Mesendoderm (in vitro differentiated cells): ENCODE measurements around the gene ZNF280A. TPM values are rescaled to one million over a fixed set of nuclear protein-coding genes. Genes with fewer than 3 reads are reported as not detected.

Experiments used
- DNase-seq: peaks from one replicate; pipeline ENCODE4 v3.0.0; 2013
- H2AK5ac ChIP-seq: 2 replicates; pipeline ENCODE4 v1.6.1; 2013; ENCODE audit warnings: low read length, inconsistent platforms
- H2BK120ac ChIP-seq: 2 replicates; pipeline ENCODE4 v1.6.1; 2013; ENCODE audit warnings: low read depth, mild to moderate bottlenecking, low read length, moderate library complexity, mixed read lengths
- H2BK15ac ChIP-seq: replicated peaks from 2 replicates; pipeline ENCODE4 v1.6.1; 2013; ENCODE audit warnings: low read depth, mild to moderate bottlenecking, moderate library complexity
- H2BK5ac ChIP-seq: 2 replicates; pipeline ENCODE4 v1.6.1; 2013; ENCODE audit warnings: low read length, inconsistent platforms
- H3K18ac ChIP-seq: 2 replicates; pipeline ENCODE4 v1.6.1; 2013; ENCODE audit warnings: mild to moderate bottlenecking, low read length, mixed read lengths
- H3K23ac ChIP-seq: one replicate; pipeline ENCODE4 v1.6.1; 2013; ENCODE audit warnings: low read length
- H3K27ac ChIP-seq: 2 replicates; pipeline ENCODE4 v1.5.1; 2013; ENCODE audit warnings: low read depth, mild to moderate bottlenecking, inconsistent platforms, low read length, moderate library complexity
- H3K27me3 ChIP-seq: 2 replicates; pipeline ENCODE4 v1.6.1; 2013; ENCODE audit warnings: low read length, control low read depth, mild to moderate bottlenecking, inconsistent platforms; ENCODE audit not compliant: insufficient read depth, poor library complexity
- H3K36me3 ChIP-seq: 2 replicates; pipeline ENCODE4 v1.6.1; 2013; ENCODE audit warnings: low read length, inconsistent platforms; ENCODE audit not compliant: control insufficient read depth, insufficient read depth
- H3K4ac ChIP-seq: one replicate; pipeline ENCODE4 v1.6.1; 2013; ENCODE audit warnings: low read depth, mild to moderate bottlenecking, low read length, moderate library complexity
- H3K4me1 ChIP-seq: 2 replicates; pipeline ENCODE4 v1.6.1; 2013; ENCODE audit warnings: low read depth, low read length, inconsistent platforms; ENCODE audit not compliant: control insufficient read depth
- H3K4me2 ChIP-seq: 2 replicates; pipeline ENCODE4 v1.6.1; 2013; ENCODE audit warnings: low read length
- H3K4me3 ChIP-seq: 2 replicates; pipeline ENCODE4 v1.5.1; 2013; ENCODE audit warnings: mild to moderate bottlenecking, low read length
- H3K56ac ChIP-seq: one replicate; pipeline ENCODE4 v1.6.1; 2013; ENCODE audit warnings: low read length
- H3K79me1 ChIP-seq: 2 replicates; pipeline ENCODE4 v1.6.1; 2013; ENCODE audit warnings: low read length, inconsistent platforms
- H3K79me2 ChIP-seq: 2 replicates; pipeline ENCODE4 v1.6.1; 2013; ENCODE audit warnings: mild to moderate bottlenecking, low read length; ENCODE audit not compliant: control insufficient read depth, insufficient read depth
- H3K9ac ChIP-seq: 2 replicates; pipeline ENCODE4 v1.6.1; 2013; ENCODE audit warnings: low read length, inconsistent platforms
- H4K5ac ChIP-seq: one replicate; pipeline ENCODE4 v1.6.1; 2013; ENCODE audit warnings: low read length
- H4K8ac ChIP-seq: one replicate; pipeline ENCODE4 v1.6.1; 2013; ENCODE audit warnings: low read depth, mild to moderate bottlenecking, control low read depth, low read length, moderate library complexity
- WGBS: extraction: QIAGEN DNeasy Blood & Tissue Kit; methylation state at CpG from one replicate; pipeline ENCODE4 v1.1.7; 2013; ENCODE audit warnings: low lambda C conversion rate, missing lambda C conversion rate; ENCODE audit not compliant: insufficient coverage; ENCODE audit errors: extremely low coverage; 5-methylcytosine and 5-hydroxymethylcytosine counted together
- polyA plus RNA-seq, 2 experiments: library from polyadenylated mRNA; stranded (reverse); fragments of 200-250 nt; gene quantifications; one replicate each; pipeline ENCODE4 v1.2.3, GENCODE V29; 2013

ZNF280A gene
- 0.14 TPM for polyA plus RNA-seq (2013, experiment 1 of 2)
- 0.18 TPM for polyA plus RNA-seq (2013, experiment 2 of 2)

GRCh38 chr22:22520020-22520656 is at the start of gene ZNF280A:
TSS of gene ZNF280A (minus strand) at chr22:22520270. CDS start at chr22:22515630, 4,640 bp downstream.
- DNase-seq = peak; percentile 5
- no peak within 1 kb of the TSS for H2AK5ac ChIP-seq
- H4K8ac ChIP-seq = no peak within 1 kb of the TSS
- WGBS = no CpG with 5 or more reads among the region's 12 CpGs
- H3K4me1 ChIP-seq = no peaks in the 10 kb centered on the region
- H3K36me3 ChIP-seq = no peaks in the 10 kb centered on the region
- H3K79me2 ChIP-seq = no peaks in the 10 kb centered on the region
- H3K9ac ChIP-seq = no peak within 1 kb of the TSS
- H3K4me3 ChIP-seq = no peak within 1 kb of the TSS
- H3K18ac ChIP-seq = no peak within 1 kb of the TSS
- no peaks in the 10 kb centered on the region for H3K79me1 ChIP-seq
- no peak within 1 kb of the TSS for H3K56ac ChIP-seq
- H3K27me3 ChIP-seq = no peaks in the 10 kb centered on the region
- no peak within 1 kb of the TSS for H2BK15ac ChIP-seq
- H3K23ac ChIP-seq = no peak within 1 kb of the TSS
- no peak within 1 kb of the TSS for H3K4ac ChIP-seq
- no peak within 1 kb of the TSS for H3K4me2 ChIP-seq
- no peak within 1 kb of the TSS for H4K5ac ChIP-seq
- no peak within 1 kb of the TSS for H2BK120ac ChIP-seq
- no peak within 1 kb of the TSS for H3K27ac ChIP-seq
- no peak within 1 kb of the TSS for H2BK5ac ChIP-seq

DNA sequence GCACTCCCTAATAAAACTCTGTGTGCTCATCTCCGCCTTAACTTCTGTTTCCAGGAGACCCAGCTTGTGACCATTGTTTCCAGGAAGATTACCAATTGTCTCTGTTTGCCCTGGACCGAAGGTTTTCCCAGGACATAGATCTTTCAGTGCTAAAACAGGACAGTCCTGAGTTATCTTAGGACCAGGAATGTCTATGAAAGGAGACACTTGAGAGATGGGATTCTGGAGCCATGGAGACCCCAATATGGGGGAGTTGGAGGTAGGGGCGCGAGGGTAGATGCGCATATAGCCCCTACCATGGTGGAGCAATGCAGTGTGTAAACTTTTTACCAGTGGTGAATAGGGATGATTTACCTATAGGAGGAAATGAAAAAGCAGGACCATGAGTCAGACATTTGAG is 49.1 kb upstream of the ZNF280A start:
- H3K18ac ChIP-seq = no peak overlapping the region
- no peak overlapping the region for H2AK5ac ChIP-seq
- H3K23ac ChIP-seq = no peak overlapping the region
- no peak overlapping the region for H2BK120ac ChIP-seq
- no peak overlapping the region for H3K56ac ChIP-seq
- no CpG with 5 or more reads among the region's 5 CpGs for WGBS
- DNase-seq = no peak
- H3K9ac ChIP-seq = no peak overlapping the region
- H3K79me2 ChIP-seq = no peaks in the 10 kb centered on the region
- no peak overlapping the region for H3K4me2 ChIP-seq
- H3K27ac ChIP-seq = no peak overlapping the region
- H4K5ac ChIP-seq = no peak overlapping the region
- H3K4me1 ChIP-seq = no peaks in the 10 kb centered on the region
- no peak overlapping the region for H3K4me3 ChIP-seq
- H4K8ac ChIP-seq = no peak overlapping the region
- H2BK15ac ChIP-seq = no peak overlapping the region
- H2BK5ac ChIP-seq = no peak overlapping the region
- no peaks in the 10 kb centered on the region for H3K27me3 ChIP-seq
- H3K36me3 ChIP-seq = no peaks in the 10 kb centered on the region
- H3K79me1 ChIP-seq = no peaks in the 10 kb centered on the region
- H3K4ac ChIP-seq = no peak overlapping the region

- Histone ChIP-seq H2BK15ac (no peak overlapping the region), H3K4me2 (no peak overlapping the region), H3K27ac (no peak overlapping the region), H3K4me3 (no peak overlapping the region), H3K36me3 (no peaks in the 10 kb centered on the region), H4K8ac (no peak overlapping the region), H3K4ac (no peak overlapping the region), H3K27me3 (no peaks in the 10 kb centered on the region), H3K79me2 (no peaks in the 10 kb centered on the region), H2AK5ac (no peak overlapping the region), H3K4me1 (no peaks in the 10 kb centered on the region), H3K56ac (no peak overlapping the region), H3K9ac (no peak overlapping the region), H3K18ac (no peak overlapping the region), H3K23ac (no peak overlapping the region), H2BK5ac (no peak overlapping the region), H2BK120ac (no peak overlapping the region), H4K5ac (no peak overlapping the region), H3K79me1 (no peaks in the 10 kb centered on the region)
- no peak for DNase-seq
- no CpG with 5 or more reads among the region's 2 CpGs for WGBS
Measured at GRCh38 chr22:22565981-22566380, 45.9 kb upstream of the ZNF280A start.

DNA sequence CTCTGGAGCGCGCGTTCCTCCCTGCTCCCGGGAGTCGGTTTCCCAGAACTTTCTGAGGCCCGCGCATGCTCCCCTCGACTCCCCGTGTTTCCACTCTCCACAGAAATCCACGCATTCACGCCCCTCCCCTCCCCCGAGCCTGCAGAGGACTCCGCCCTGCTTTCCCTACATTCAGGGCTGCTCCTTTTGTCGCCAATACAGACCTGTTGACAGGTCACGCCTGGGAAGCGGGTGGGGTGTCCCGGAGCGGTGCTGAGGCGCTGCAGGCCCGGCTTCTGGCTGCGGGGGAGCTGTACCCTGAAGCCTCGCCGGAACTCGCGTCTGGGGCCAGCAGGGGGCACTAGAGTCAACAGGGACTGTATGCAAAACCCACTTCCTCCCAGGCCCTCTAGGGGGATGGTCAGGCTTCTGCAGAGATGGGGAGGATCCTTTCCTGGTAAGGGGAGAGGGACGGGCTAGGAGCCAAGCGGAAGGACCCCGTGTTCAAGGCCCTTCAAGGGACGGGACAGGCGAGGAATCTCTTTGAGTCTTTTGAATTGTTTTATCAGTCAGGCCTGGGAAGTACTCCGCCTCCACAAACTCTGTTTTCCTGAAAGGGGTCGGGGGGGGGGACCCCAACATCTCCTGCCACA is 39.0 kb upstream of the ZNF280A start, which contains the start of gene PRAME:
TSS of gene PRAME (minus strand) at position 294 of the 632 bp plus-strand sequence. CDS start 2,433 bp downstream, outside the sequence.
- Histone ChIP-seq H2BK5ac (no peak within 1 kb of the TSS), H3K27ac (no peak within 1 kb of the TSS), H3K36me3 (no peaks in the 10 kb centered on the region), H3K23ac (no peak within 1 kb of the TSS), H3K79me1 (no peaks in the 10 kb centered on the region), H4K5ac (no peak within 1 kb of the TSS), H3K27me3 (no peaks in the 10 kb centered on the region), H3K9ac (no peak within 1 kb of the TSS), H3K4me2 (no peak within 1 kb of the TSS), H3K4me3 (no peak within 1 kb of the TSS), H3K18ac (no peak within 1 kb of the TSS), H3K4ac (no peak within 1 kb of the TSS), H4K8ac (no peak within 1 kb of the TSS), H2BK15ac (no peak within 1 kb of the TSS), H3K4me1 (no peaks in the 10 kb centered on the region), H2BK120ac (no peak within 1 kb of the TSS), H2AK5ac (no peak within 1 kb of the TSS), H3K56ac (no peak within 1 kb of the TSS), H3K79me2 (no peaks in the 10 kb centered on the region)
- no CpG with 5 or more reads among the region's 32 CpGs for WGBS
- peak; percentile 81 for DNase-seq

- Histone ChIP-seq H3K9ac (no peak overlapping the region), H4K8ac (no peak overlapping the region), H3K23ac (no peak overlapping the region), H3K4me3 (no peak overlapping the region), H3K79me1 (no peaks in the 10 kb centered on the region), H3K27me3 (no peaks in the 10 kb centered on the region), H3K4me2 (no peak overlapping the region), H3K36me3 (no peaks in the 10 kb centered on the region), H2BK5ac (no peak overlapping the region), H3K4me1 (no peaks in the 10 kb centered on the region), H4K5ac (no peak overlapping the region), H2BK120ac (no peak overlapping the region), H3K18ac (no peak overlapping the region), H3K56ac (no peak overlapping the region), H3K79me2 (no peaks in the 10 kb centered on the region), H2BK15ac (no peak overlapping the region), H2AK5ac (no peak overlapping the region), H3K4ac (no peak overlapping the region), H3K27ac (no peak overlapping the region)
- no CpG with 5 or more reads among the region's 25 CpGs for WGBS
- no peak for DNase-seq
Measured at GRCh38 chr22:22558071-22558971, 38.3 kb upstream of the ZNF280A start.
